HS-5 (cell line): Measurements from ENCODE around the gene TMEM97.
"Not testable (repeated sequence)": the region's sequence is repeated elsewhere in the genome, so short reads cannot be mapped to it uniquely, and the experiment has no call there.

Source experiments
- DNase-seq: peaks from one replicate; pipeline ENCODE4 v3.0.0-alpha.2; 2012; ENCODE audit warnings: low read depth

TMEM97 gene

GRCh38 chr17:28338056-28338768 lies 19.2 kb downstream of the TMEM97 start:
- no peak for DNase-seq

- not testable (repeated sequence) for DNase-seq
These were observed 19.8 kb downstream of the TMEM97 start for GRCh38 chr17:28338769-28339212.

- no peak for DNase-seq
These were observed 20.4 kb downstream of the TMEM97 start for GRCh38 chr17:28339431-28339830.

- DNase-seq, result no peak
These were observed 21.4 kb downstream of the TMEM97 start for GRCh38 chr17:28340374-28340773.

GRCh38 chr17:28341516-28341915 lies 22.5 kb downstream of the TMEM97 start:
- no peak for DNase-seq

GRCh38 chr17:28342313-28342712 lies 23.3 kb downstream of the TMEM97 start:
- no peak for DNase-seq

- no peak for DNase-seq
These were observed 24.5 kb downstream of the TMEM97 start for GRCh38 chr17:28343491-28343932.

- DNase-seq, result no peak
These were observed 25.0 kb downstream of the TMEM97 start for GRCh38 chr17:28344011-28344410.

GRCh38 chr17:28344435-28344901 lies 25.5 kb downstream of the TMEM97 start:
- no peak for DNase-seq

- no peak for DNase-seq
These were observed 26.6 kb downstream of the TMEM97 start for GRCh38 chr17:28345419-28346198.

- no peak for DNase-seq
These were observed 27.2 kb downstream of the TMEM97 start for GRCh38 chr17:28346199-28346580.

GRCh38 chr17:28346746-28347246 lies 27.8 kb downstream of the TMEM97 start:
- no peak for DNase-seq

GRCh38 chr17:28347261-28347891 lies 28.4 kb downstream of the TMEM97 start:
- DNase-seq, result peak; percentile 81

GRCh38 chr17:28348979-28349378 lies 30.0 kb downstream of the TMEM97 start:
- DNase-seq, result no peak

GRCh38 chr17:28350271-28350670 lies 31.3 kb downstream of the TMEM97 start:
- no peak for DNase-seq

GRCh38 chr17:28357061-28357900 lies 38.3 kb downstream of the TMEM97 start, which contains the start of gene POLDIP2:
POLDIP2 (minus strand) TSS chr17:28357527; CDS start chr17:28357448, 79 bp downstream.
- DNase-seq, result peak; percentile 55

GRCh38 chr17:28357901-28358197 lies 38.8 kb downstream of the TMEM97 start:
- no peak for DNase-seq

GRCh38 chr17:28363186-28363585 lies 44.2 kb downstream of the TMEM97 start:
- DNase-seq, result no peak

GRCh38 chr17:28363776-28364650 lies 45.0 kb downstream of the TMEM97 start:
- DNase-seq, result no peak

GRCh38 chr17:28364665-28365363 lies 45.8 kb downstream of the TMEM97 start, which contains the start of gene SEBOX:
SEBOX (minus strand) TSS chr17:28365199; CDS start chr17:28365151, 48 bp downstream.
- DNase-seq, result no peak
